Stimulated activated naive CD8-positive, alpha-beta T cell treated with anti-CD3 and anti-CD28 coated beads, Interleukin-15, Interleukin-2, amounts not matched to agents 100 ng/mL and 50 ng/mL, for 24 hours (primary cell): ENCODE results near the gene GOLGA8N.
"Not testable (repeated sequence)": the region's sequence is repeated elsewhere in the genome, so short reads cannot be mapped to it uniquely, and the experiment has no call there.

ENCODE experiments used
- H3K27ac Mint-ChIP-seq: one replicate; pipeline ENCODE4 v1.8.0; 2021; ENCODE audit warnings: mild to moderate bottlenecking, mixed read lengths
- H3K27me3 Mint-ChIP-seq: one replicate; pipeline ENCODE4 v1.8.0; 2021; ENCODE audit warnings: mixed read lengths
- H3K36me3 Mint-ChIP-seq: one replicate; pipeline ENCODE4 v1.8.0; 2021; ENCODE audit warnings: low read depth, mixed read lengths
- H3K4me1 Mint-ChIP-seq: one replicate; pipeline ENCODE4 v1.8.0; 2021; ENCODE audit warnings: low read depth, mixed read lengths
- H3K4me3 Mint-ChIP-seq: one replicate; pipeline ENCODE4 v1.8.0; 2021; ENCODE audit warnings: mild to moderate bottlenecking, mixed read lengths
- H3K9me3 Mint-ChIP-seq: one replicate; pipeline ENCODE4 v1.8.0; 2021; ENCODE audit warnings: mixed read lengths

The GOLGA8N gene

GRCh38 chr15:32593151-32593550 lies at the start of gene GOLGA8N:
Gene GOLGA8N, plus strand, starts transcription at chr15:32593456.
- H3K4me3 Mint-ChIP-seq, H3K27ac Mint-ChIP-seq, H3K4me1 Mint-ChIP-seq, H3K9me3 Mint-ChIP-seq, H3K36me3 Mint-ChIP-seq, H3K27me3 Mint-ChIP-seq: not testable (repeated sequence)

GRCh38 chr15:32543456-32543855 lies 49.8 kb upstream of the GOLGA8N start:
- H3K27me3 Mint-ChIP-seq, H3K4me1 Mint-ChIP-seq, H3K4me3 Mint-ChIP-seq, H3K36me3 Mint-ChIP-seq, H3K9me3 Mint-ChIP-seq, H3K27ac Mint-ChIP-seq: not testable (repeated sequence)

- H3K9me3 Mint-ChIP-seq, H3K36me3 Mint-ChIP-seq: not testable (repeated sequence)
Observed at GRCh38 chr15:32545129-32545528, 48.1 kb upstream of the GOLGA8N start.

GRCh38 chr15:32554587-32554986 lies 38.7 kb upstream of the GOLGA8N start:
- H3K36me3 Mint-ChIP-seq, H3K27me3 Mint-ChIP-seq, H3K9me3 Mint-ChIP-seq, H3K27ac Mint-ChIP-seq, H3K4me1 Mint-ChIP-seq, H3K4me3 Mint-ChIP-seq: not testable (repeated sequence)

More at GRCh38 chr15:32545129-32545528, 48.1 kb upstream of the GOLGA8N start:
- not testable (repeated sequence) for H3K27me3 Mint-ChIP-seq, H3K4me1 Mint-ChIP-seq, H3K4me3 Mint-ChIP-seq, H3K27ac Mint-ChIP-seq

- H3K27me3 Mint-ChIP-seq, H3K4me1 Mint-ChIP-seq, H3K27ac Mint-ChIP-seq, H3K4me3 Mint-ChIP-seq, H3K36me3 Mint-ChIP-seq, H3K9me3 Mint-ChIP-seq: not testable (repeated sequence)
Observed at GRCh38 chr15:32562198-32562597, 31.1 kb upstream of the GOLGA8N start.

GRCh38 chr15:32568988-32569387 lies 24.3 kb upstream of the GOLGA8N start:
- not testable (repeated sequence) for H3K4me1 Mint-ChIP-seq, H3K4me3 Mint-ChIP-seq, H3K36me3 Mint-ChIP-seq, H3K27ac Mint-ChIP-seq, H3K27me3 Mint-ChIP-seq, H3K9me3 Mint-ChIP-seq

GRCh38 chr15:32578482-32578881 lies 14.8 kb upstream of the GOLGA8N start:
- H3K36me3 Mint-ChIP-seq, H3K9me3 Mint-ChIP-seq, H3K27me3 Mint-ChIP-seq, H3K4me1 Mint-ChIP-seq: not testable (repeated sequence)
- Mint-ChIP-seq H3K4me3 (peak overlapping the region; percentile 5), H3K27ac (peak overlapping the region; percentile 59)

- not testable (repeated sequence) for H3K4me1 Mint-ChIP-seq, H3K36me3 Mint-ChIP-seq, H3K27ac Mint-ChIP-seq, H3K9me3 Mint-ChIP-seq, H3K4me3 Mint-ChIP-seq, H3K27me3 Mint-ChIP-seq
Observed at GRCh38 chr15:32585844-32586243, 7.4 kb upstream of the GOLGA8N start.

- H3K27ac Mint-ChIP-seq, H3K4me1 Mint-ChIP-seq, H3K9me3 Mint-ChIP-seq, H3K36me3 Mint-ChIP-seq, H3K27me3 Mint-ChIP-seq, H3K4me3 Mint-ChIP-seq: not testable (repeated sequence)
Observed at GRCh38 chr15:32609518-32609917, 16.3 kb downstream of the GOLGA8N start.

GRCh38 chr15:32610719-32611118 lies 17.5 kb downstream of the GOLGA8N start:
- H3K4me3 Mint-ChIP-seq, H3K4me1 Mint-ChIP-seq, H3K27me3 Mint-ChIP-seq, H3K27ac Mint-ChIP-seq, H3K36me3 Mint-ChIP-seq, H3K9me3 Mint-ChIP-seq: not testable (repeated sequence)

- peaks cover 13% of the 10 kb centered on the region for H3K36me3 Mint-ChIP-seq
- H3K27ac Mint-ChIP-seq = peak overlapping the region; percentile 90
- peak overlapping the region; percentile 94 for H3K4me3 Mint-ChIP-seq
- H3K9me3 Mint-ChIP-seq, H3K27me3 Mint-ChIP-seq: not testable (repeated sequence)
- H3K4me1 Mint-ChIP-seq = peaks cover 18% of the 10 kb centered on the region
Observed at GRCh38 chr15:32614712-32615050, 21.4 kb downstream of the GOLGA8N start.

- Mint-ChIP-seq H3K36me3 (peaks cover 13% of the 10 kb centered on the region), H3K27ac (peak within 1 kb of the TSS; percentile 90), H3K4me1 (peaks cover 18% of the 10 kb centered on the region), H3K4me3 (peak within 1 kb of the TSS; percentile 94)
- not testable (repeated sequence) for H3K27me3 Mint-ChIP-seq, H3K9me3 Mint-ChIP-seq
Observed at GRCh38 chr15:32615051-32615870, 22.0 kb downstream of the GOLGA8N start, which contains the start of gene ARHGAP11A. Gene ARHGAP11A, plus strand, starts transcription at chr15:32615504. Its CDS starts 708 bp downstream, at chr15:32616212.

GRCh38 chr15:32615871-32616426 lies 22.7 kb downstream of the GOLGA8N start:
- H3K9me3 Mint-ChIP-seq, H3K27me3 Mint-ChIP-seq: not testable (repeated sequence)
- Mint-ChIP-seq H3K27ac (peak overlapping the region; percentile 90), H3K36me3 (peaks cover 13% of the 10 kb centered on the region), H3K4me3 (peak overlapping the region; percentile 94), H3K4me1 (peaks cover 18% of the 10 kb centered on the region)

GRCh38 chr15:32636410-32636809 lies 43.2 kb downstream of the GOLGA8N start:
- peaks cover 81% of the 10 kb centered on the region for H3K36me3 Mint-ChIP-seq
- H3K27me3 Mint-ChIP-seq = no peaks in the 10 kb centered on the region
- no peak overlapping the region for H3K27ac Mint-ChIP-seq
- H3K4me3 Mint-ChIP-seq = no peak overlapping the region
- no peaks in the 10 kb centered on the region for H3K9me3 Mint-ChIP-seq
- peaks cover 5% of the 10 kb centered on the region for H3K4me1 Mint-ChIP-seq

- peaks cover 76% of the 10 kb centered on the region for H3K36me3 Mint-ChIP-seq
- H3K9me3 Mint-ChIP-seq = no peaks in the 10 kb centered on the region
- H3K27ac Mint-ChIP-seq = no peak overlapping the region
- H3K27me3 Mint-ChIP-seq = no peaks in the 10 kb centered on the region
- peaks cover 5% of the 10 kb centered on the region for H3K4me1 Mint-ChIP-seq
- H3K4me3 Mint-ChIP-seq = no peak overlapping the region
Observed at GRCh38 chr15:32636908-32637567, 43.8 kb downstream of the GOLGA8N start.

- no peaks in the 10 kb centered on the region for H3K27me3 Mint-ChIP-seq
Observed at GRCh38 chr15:32637704-32638103, 44.4 kb downstream of the GOLGA8N start.

More at GRCh38 chr15:32637704-32638103, 44.4 kb downstream of the GOLGA8N start:
- peaks cover 5% of the 10 kb centered on the region for H3K4me1 Mint-ChIP-seq
- H3K4me3 Mint-ChIP-seq = no peak overlapping the region
- H3K36me3 Mint-ChIP-seq = peaks cover 74% of the 10 kb centered on the region
- H3K27ac Mint-ChIP-seq = no peak overlapping the region
- H3K9me3 Mint-ChIP-seq = no peaks in the 10 kb centered on the region
